WERI-Rb-1 (cell line): Measurements from ENCODE around the gene RIOK1.

Source experiments
- DNase-seq: peaks from one replicate; pipeline ENCODE4 v3.0.0-alpha.2; 2020
- H3K27ac ChIP-seq: fragments of 250-450 bp; sonication (Bioruptor Pico); 2 replicates; pipeline ENCODE4 v1.5.1; 2020; ENCODE audit warnings: mild to moderate bottlenecking, moderate library complexity
- H3K27me3 ChIP-seq: fragments of 250-450 bp; sonication (Bioruptor Pico); 2 replicates; pipeline ENCODE4 v1.5.1; 2021; ENCODE audit warnings: mild to moderate bottlenecking, low read depth, moderate library complexity; ENCODE audit not compliant: insufficient read depth, severe bottlenecking
- H3K36me3 ChIP-seq: fragments of 250-450 bp; sonication (Bioruptor Pico); 2 replicates; pipeline ENCODE4 v1.5.1; 2020; ENCODE audit warnings: mild to moderate bottlenecking, moderate library complexity
- H3K4me3 ChIP-seq: 2 replicates; pipeline ENCODE4 v1.5.1; 2011; ENCODE audit warnings: low read depth, mild to moderate bottlenecking, control low read depth, low read length
- H3K9me3 ChIP-seq: fragments of 250-450 bp; sonication (Bioruptor Pico); 2 replicates; pipeline ENCODE4 v1.5.1; 2021; ENCODE audit warnings: mild to moderate bottlenecking, moderate library complexity; ENCODE audit not compliant: severe bottlenecking
- TF ChIP-seq, protein P1 (sequence below): IDR thresholded peaks from 2 replicates; pipeline ENCODE4 v1.5.1; 2011; ENCODE audit warnings: low read depth, mild to moderate bottlenecking, control low read depth, inconsistent platforms, low read length

The RIOK1 gene

GRCh38 chr6:7367408-7367807 lies 22.2 kb upstream of the RIOK1 start:
- Histone ChIP-seq H3K4me3 (no peak overlapping the region), H3K36me3 (no peaks in the 10 kb centered on the region), H3K27ac (no peak overlapping the region), H3K9me3 (no peaks in the 10 kb centered on the region), H3K27me3 (no peaks in the 10 kb centered on the region)
- TF ChIP-seq, protein P1, sequence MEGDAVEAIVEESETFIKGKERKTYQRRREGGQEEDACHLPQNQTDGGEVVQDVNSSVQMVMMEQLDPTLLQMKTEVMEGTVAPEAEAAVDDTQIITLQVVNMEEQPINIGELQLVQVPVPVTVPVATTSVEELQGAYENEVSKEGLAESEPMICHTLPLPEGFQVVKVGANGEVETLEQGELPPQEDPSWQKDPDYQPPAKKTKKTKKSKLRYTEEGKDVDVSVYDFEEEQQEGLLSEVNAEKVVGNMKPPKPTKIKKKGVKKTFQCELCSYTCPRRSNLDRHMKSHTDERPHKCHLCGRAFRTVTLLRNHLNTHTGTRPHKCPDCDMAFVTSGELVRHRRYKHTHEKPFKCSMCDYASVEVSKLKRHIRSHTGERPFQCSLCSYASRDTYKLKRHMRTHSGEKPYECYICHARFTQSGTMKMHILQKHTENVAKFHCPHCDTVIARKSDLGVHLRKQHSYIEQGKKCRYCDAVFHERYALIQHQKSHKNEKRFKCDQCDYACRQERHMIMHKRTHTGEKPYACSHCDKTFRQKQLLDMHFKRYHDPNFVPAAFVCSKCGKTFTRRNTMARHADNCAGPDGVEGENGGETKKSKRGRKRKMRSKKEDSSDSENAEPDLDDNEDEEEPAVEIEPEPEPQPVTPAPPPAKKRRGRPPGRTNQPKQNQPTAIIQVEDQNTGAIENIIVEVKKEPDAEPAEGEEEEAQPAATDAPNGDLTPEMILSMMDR: no peak
- no peak for DNase-seq

DNA sequence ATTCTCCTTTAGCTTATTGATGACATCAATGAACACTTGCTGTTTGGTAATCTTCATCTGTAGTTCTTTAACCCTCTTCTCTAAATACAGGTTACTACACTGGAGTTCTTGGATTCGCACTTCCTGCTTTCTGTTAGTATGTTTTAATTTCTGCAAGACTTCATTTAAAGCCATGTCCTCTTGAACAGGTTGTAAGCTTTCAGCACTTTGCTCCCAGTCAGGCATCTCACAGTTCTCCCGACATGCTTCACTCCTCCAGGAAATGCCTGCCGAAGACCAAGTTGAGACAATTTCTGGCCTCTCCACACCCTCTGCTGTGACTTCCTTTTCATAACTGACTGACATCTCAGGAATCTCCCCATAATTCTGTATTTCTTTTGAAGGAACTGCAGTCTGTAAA lies 15.9 kb upstream of the RIOK1 start:
- no peak overlapping the region for H3K27ac ChIP-seq
- TF ChIP-seq, protein P1: no peak

GRCh38 chr6:7377961-7378360 lies 11.6 kb upstream of the RIOK1 start:
- no peak for DNase-seq
- H3K27me3 ChIP-seq: no peaks in the 10 kb centered on the region
- H3K9me3 ChIP-seq: peaks cover under 1% of the 10 kb centered on the region
- TF ChIP-seq, protein P1: no peak
- H3K36me3 ChIP-seq: no peaks in the 10 kb centered on the region
- no peak overlapping the region for H3K4me3 ChIP-seq
- no peak overlapping the region for H3K27ac ChIP-seq

More for the DNA sequence above, 15.9 kb upstream of the RIOK1 start:
- Histone ChIP-seq H3K36me3 (no peaks in the 10 kb centered on the region), H3K27me3 (no peaks in the 10 kb centered on the region), H3K4me3 (no peak overlapping the region), H3K9me3 (no peaks in the 10 kb centered on the region)
- no peak for DNase-seq

- TF ChIP-seq, protein P1: no peak
- no peaks in the 10 kb centered on the region for H3K27me3 ChIP-seq
- H3K27ac ChIP-seq: no peak overlapping the region
- no peak overlapping the region for H3K4me3 ChIP-seq
- peaks cover 4% of the 10 kb centered on the region for H3K9me3 ChIP-seq
- H3K36me3 ChIP-seq: no peaks in the 10 kb centered on the region
- DNase-seq: no peak
These were observed 10.9 kb upstream of the RIOK1 start for GRCh38 chr6:7378740-7379139.

DNA sequence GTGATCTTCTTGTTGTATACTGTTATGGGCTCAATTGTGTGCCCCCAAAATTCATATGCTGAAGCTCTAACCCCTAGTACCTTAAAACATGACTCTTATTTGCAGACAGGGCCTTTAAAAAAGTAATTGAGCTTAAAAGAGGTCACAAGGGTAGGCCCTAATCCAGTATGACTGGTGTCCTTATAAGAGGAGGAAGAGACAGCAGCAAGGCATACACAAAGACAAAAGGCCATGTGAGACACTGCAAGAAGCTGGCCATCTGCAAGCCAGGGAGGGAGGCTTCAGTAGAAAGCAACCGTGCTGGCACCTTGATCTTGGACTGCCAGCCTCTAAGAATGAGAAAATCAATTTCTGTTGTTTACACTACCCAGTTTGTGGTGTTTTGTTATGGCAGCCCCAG lies 8.5 kb upstream of the RIOK1 start:
- TF ChIP-seq, protein P1: no peak
- Histone ChIP-seq H3K27me3 (no peaks in the 10 kb centered on the region), H3K4me3 (no peak overlapping the region), H3K36me3 (no peaks in the 10 kb centered on the region), H3K27ac (no peak overlapping the region), H3K9me3 (peaks cover 4% of the 10 kb centered on the region)
- no peak for DNase-seq

GRCh38 chr6:7389162-7389450 lies 502 bp upstream of the RIOK1 start:
- Histone ChIP-seq H3K36me3 (peaks cover 22% of the 10 kb centered on the region), H3K27ac (peak overlapping the region; percentile 84), H3K9me3 (no peaks in the 10 kb centered on the region), H3K27me3 (no peaks in the 10 kb centered on the region), H3K4me3 (peak overlapping the region; percentile 75)
- TF ChIP-seq, protein P1: no peak
- DNase-seq: no peak
